LHCN-M2 (cell line): ENCODE results near the gene GSKIP. TPM values are rescaled to one million over a fixed set of nuclear protein-coding genes. Genes with fewer than 3 reads are reported as not detected.
"Not testable (repeated sequence)": the region's sequence is repeated elsewhere in the genome, so short reads cannot be mapped to it uniquely, and the experiment has no call there.

Experiments
- DNase-seq: peaks from one replicate; pipeline ENCODE4 v3.0.0-alpha.2; 2012; ENCODE audit warnings: low read depth
- polyA plus RNA-seq: library from polyadenylated mRNA; unstranded; fragments of >200 nt; gene quantifications from one replicate; pipeline ENCODE4 v1.2.1, GENCODE V29; 2012; ENCODE audit warnings: missing spikeins
- total RNA-seq: library from RNA; depleted of rRNA; stranded (reverse); fragments of >200 nt; gene quantifications from 2 replicates; pipeline ENCODE4 v1.2.3, GENCODE V29; 2014; rRNA removed

Gene GSKIP
- 28.0 and 28.7 TPM in 2 replicates for total RNA-seq
- polyA plus RNA-seq: 12.7 TPM

- peak; percentile 82 for DNase-seq
Observed at GRCh38 chr14:96362965-96363750, at the start of gene GSKIP, which contains the start of gene ATG2B. Gene GSKIP, plus strand, starts transcription at chr14:96363526. Its CDS starts 18,722 bp downstream, at chr14:96382248. Gene ATG2B, minus strand, starts transcription at chr14:96363341. Its CDS starts 365 bp downstream, at chr14:96362976.

GRCh38 chr14:96316087-96316486 lies 47.2 kb upstream of the GSKIP start:
- DNase-seq: no peak

GRCh38 chr14:96318836-96319235 lies 44.5 kb upstream of the GSKIP start:
- DNase-seq: no peak

- DNase-seq: no peak
Observed at GRCh38 chr14:96320605-96321004, 42.7 kb upstream of the GSKIP start.

GRCh38 chr14:96324219-96324618 lies 39.1 kb upstream of the GSKIP start:
- no peak for DNase-seq

- no peak for DNase-seq
Observed at GRCh38 chr14:96338551-96338950, 24.8 kb upstream of the GSKIP start.

GRCh38 chr14:96341323-96341722 lies 22.0 kb upstream of the GSKIP start:
- DNase-seq: no peak

GRCh38 chr14:96345669-96346068 lies 17.7 kb upstream of the GSKIP start:
- DNase-seq: no peak

GRCh38 chr14:96347957-96348356 lies 15.4 kb upstream of the GSKIP start:
- not testable (repeated sequence) for DNase-seq

- no peak for DNase-seq
Observed at GRCh38 chr14:96349286-96350075, 13.8 kb upstream of the GSKIP start.

- DNase-seq: peak; percentile 17
Observed at GRCh38 chr14:96351986-96352385, 11.3 kb upstream of the GSKIP start.

GRCh38 chr14:96352708-96353107 lies 10.6 kb upstream of the GSKIP start:
- DNase-seq: no peak

GRCh38 chr14:96354246-96354645 lies 9.1 kb upstream of the GSKIP start:
- no peak for DNase-seq

GRCh38 chr14:96357216-96357615 lies 6.1 kb upstream of the GSKIP start:
- DNase-seq: no peak

- DNase-seq: no peak
Observed at GRCh38 chr14:96359959-96360358, 3.4 kb upstream of the GSKIP start.

- peak; percentile 37 for DNase-seq
Observed at GRCh38 chr14:96362071-96362964, 1.0 kb upstream of the GSKIP start.

GRCh38 chr14:96363751-96364336 lies 518 bp downstream of the GSKIP start:
- peak; percentile 63 for DNase-seq

GRCh38 chr14:96364962-96365361 lies 1.6 kb downstream of the GSKIP start:
- no peak for DNase-seq

GRCh38 chr14:96368534-96368933 lies 5.2 kb downstream of the GSKIP start:
- no peak for DNase-seq

GRCh38 chr14:96370528-96370927 lies 7.2 kb downstream of the GSKIP start:
- DNase-seq: no peak

GRCh38 chr14:96373538-96373937 lies 10.2 kb downstream of the GSKIP start:
- DNase-seq: no peak
